GM23248 (cell line): ENCODE data around the gene UQCR10.

Experiments
- EZH2 ChIP-seq: fragments of 200-600 bp; sonication (generic); IDR thresholded peaks from 2 replicates; pipeline ENCODE4 v1.6.1; 2018; ENCODE audit warnings: antibody characterized with exemption, mild to moderate bottlenecking; ENCODE audit not compliant: insufficient read depth, poor library complexity, severe bottlenecking
- EZH2phosphoT487 ChIP-seq: fragments of 200-600 bp; sonication (generic); IDR thresholded peaks from 2 replicates; pipeline ENCODE4 v1.6.1; 2018; ENCODE audit warnings: antibody characterized with exemption, moderate library complexity, mild to moderate bottlenecking, low read depth; ENCODE audit not compliant: insufficient read depth

DNA sequence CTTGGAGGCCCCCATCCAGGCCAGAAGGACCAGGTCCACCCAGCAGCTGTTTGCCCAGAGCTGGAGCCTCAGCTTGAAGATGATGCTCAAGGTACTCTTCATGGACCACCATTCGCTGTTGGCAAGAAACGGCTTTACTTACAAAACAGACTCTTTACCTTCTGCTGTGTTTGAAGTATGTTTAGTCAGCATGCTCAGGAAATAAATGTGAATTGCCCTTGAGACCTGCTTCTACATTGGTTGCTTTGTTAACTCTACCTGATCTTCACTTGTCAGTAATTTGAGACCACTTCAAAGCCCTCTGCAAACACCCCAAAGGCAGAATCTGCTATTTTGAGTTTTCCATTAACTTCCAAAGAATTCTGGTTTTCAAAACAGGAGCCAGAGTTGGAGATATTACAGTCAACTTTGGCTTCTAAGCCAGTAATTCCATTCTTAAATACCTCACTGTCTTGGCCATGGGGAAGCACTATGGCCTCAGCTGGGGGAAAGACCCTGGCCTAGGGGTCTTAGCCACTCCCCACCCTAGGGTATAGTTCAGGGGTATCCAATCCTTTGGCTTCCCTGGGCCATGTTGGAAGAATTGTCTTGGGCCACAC, 2.7 kb downstream of the UQCR10 start:
- TF ChIP-seq EZH2phosphoT487 (no peak), EZH2 (no peak)
